Thyroid gland (tissue), 4 donors: ENCODE data around the gene UBE2O.

Experiments
- POLR2A ChIP-seq, 2 donors: fragments of 450-650 bp; IDR thresholded peaks; one replicate each; pipeline ENCODE4 v1.6.1; 2017; ENCODE audit warnings: antibody characterized with exemption in 2 of 2, mild to moderate bottlenecking in 2 of 2, moderate library complexity in 1 of 2
- TF ChIP-seq, protein P1 (sequence below), 6 experiments: fragments of 200-600 bp in 3 of 6; fragments of 450-650 bp in 3 of 6; sonication (generic) in 3 of 6; IDR thresholded peaks; one replicate each; pipeline ENCODE4 v1.5.1; 2016 to 2019; ENCODE audit warnings: antibody characterized with exemption in 6 of 6, mild to moderate bottlenecking in 2 of 6, inconsistent platforms in 1 of 6, moderate library complexity in 1 of 6

DNA sequence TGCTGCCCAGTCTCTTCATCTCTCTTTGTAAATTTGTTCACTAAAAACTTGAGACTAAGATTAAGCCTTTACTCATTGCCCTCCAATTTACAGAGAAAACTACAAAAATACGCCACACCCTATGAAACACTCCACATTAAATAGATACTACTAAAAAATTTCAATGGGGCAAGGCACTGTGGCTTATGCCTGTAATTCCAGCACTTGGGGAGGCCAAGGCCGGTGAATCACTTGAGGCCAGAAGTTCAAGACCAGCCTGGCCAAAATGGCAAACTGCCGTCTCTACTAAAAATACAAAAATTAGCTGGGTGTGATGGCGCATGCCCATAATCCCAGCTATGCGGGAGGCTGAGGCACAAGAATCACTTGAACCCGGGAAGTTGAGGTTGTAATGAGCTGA, 3.8 kb downstream of the UBE2O start:
- TF ChIP-seq, protein P1, sequence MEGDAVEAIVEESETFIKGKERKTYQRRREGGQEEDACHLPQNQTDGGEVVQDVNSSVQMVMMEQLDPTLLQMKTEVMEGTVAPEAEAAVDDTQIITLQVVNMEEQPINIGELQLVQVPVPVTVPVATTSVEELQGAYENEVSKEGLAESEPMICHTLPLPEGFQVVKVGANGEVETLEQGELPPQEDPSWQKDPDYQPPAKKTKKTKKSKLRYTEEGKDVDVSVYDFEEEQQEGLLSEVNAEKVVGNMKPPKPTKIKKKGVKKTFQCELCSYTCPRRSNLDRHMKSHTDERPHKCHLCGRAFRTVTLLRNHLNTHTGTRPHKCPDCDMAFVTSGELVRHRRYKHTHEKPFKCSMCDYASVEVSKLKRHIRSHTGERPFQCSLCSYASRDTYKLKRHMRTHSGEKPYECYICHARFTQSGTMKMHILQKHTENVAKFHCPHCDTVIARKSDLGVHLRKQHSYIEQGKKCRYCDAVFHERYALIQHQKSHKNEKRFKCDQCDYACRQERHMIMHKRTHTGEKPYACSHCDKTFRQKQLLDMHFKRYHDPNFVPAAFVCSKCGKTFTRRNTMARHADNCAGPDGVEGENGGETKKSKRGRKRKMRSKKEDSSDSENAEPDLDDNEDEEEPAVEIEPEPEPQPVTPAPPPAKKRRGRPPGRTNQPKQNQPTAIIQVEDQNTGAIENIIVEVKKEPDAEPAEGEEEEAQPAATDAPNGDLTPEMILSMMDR (IDR thresholded peaks at IDR 0.05) = no peak
- TF ChIP-seq POLR2A (IDR thresholded peaks at IDR 0.05) = no peak
